HK-2 (cell line): ENCODE measurements around the gene METTL6.
"Not testable (repeated sequence)": the region's sequence is repeated elsewhere in the genome, so short reads cannot be mapped to it uniquely, and the experiment has no call there.

Source experiments
- DNase-seq: peaks from one replicate; pipeline ENCODE4 v3.0.0-alpha.2; 2018; ENCODE audit not compliant: unreplicated experiment

METTL6 gene

GRCh38 chr3:15403495-15403894, 23.8 kb downstream of the METTL6 start:
- DNase-seq, result no peak

DNA sequence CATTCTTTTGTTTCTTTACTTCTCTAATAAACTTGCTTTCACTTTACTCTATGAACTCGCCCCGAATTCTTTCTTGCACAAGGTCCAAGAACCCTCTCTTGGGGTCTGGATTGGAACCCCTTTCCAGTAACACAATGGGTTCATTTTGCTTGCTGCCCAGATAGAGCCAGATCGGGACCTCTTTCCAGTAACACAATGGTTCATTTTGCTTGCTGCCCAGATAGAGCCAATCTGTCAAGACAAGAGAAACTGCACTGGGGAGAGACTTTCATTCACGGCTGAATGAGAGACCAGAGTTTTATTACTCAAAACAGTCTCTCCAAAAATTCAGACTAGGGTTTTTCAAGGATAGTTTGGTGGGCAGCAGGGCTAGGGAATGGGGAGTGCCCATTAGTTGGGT, 25.4 kb downstream of the METTL6 start:
- no peak for DNase-seq

DNA sequence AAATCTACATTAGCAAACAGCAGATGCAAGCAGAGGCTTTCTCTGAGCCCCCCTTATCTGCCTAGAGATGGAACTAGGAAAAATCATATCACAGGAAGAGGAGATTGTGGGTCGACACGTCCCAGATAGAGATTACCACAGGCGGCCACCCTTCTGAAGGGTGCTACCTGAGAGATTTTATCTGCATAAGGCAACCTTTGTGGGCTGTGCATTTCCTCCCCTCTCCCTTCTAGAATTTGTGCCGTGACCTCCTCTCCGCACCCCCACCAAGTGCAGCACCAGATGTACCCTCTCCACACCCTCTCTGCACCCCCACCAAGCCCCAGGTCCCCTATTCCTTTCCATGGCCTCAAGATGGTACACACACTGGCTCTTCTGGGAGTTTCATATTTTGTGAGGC, 27.4 kb downstream of the METTL6 start:
- no peak for DNase-seq

DNA sequence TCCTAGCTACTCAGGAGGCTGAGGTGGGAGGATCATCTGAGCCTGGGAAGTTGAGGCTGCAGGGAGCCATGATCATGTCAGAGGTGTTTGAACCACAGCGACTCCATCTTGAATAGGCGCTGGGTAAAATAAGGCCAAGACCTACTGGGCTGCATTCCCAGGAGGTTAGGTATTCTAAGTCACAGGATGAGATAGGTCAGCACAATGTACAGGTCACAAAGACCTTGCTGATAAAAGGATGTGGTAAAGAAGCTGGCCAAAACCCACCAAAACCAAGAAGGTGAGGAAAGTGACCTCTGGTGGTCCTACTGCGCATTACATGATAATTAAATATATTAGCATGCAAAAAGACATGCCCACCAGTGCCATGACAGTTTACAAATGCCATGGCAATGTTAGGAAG, 28.6 kb downstream of the METTL6 start:
- DNase-seq, result not testable (repeated sequence)

DNA sequence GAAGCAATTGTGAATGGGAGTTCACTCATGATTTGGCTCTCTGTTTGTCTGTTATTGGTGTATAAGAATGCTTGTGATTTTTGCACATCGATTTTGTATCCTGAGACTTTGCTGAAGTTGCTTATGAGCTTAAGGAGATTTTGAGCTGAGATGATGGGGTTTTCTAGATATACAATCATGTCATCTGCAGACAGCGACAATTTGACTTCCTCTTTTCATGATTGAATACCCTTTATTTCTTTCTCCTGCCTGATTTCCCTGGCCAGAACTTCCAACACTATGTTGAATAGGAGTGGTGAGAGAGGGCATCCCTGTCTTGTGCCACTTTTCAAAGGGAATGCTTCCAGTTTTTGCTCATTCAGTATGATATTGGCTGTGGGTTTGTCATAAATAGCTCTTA, 34.1 kb downstream of the METTL6 start:
- not testable (repeated sequence) for DNase-seq

DNA sequence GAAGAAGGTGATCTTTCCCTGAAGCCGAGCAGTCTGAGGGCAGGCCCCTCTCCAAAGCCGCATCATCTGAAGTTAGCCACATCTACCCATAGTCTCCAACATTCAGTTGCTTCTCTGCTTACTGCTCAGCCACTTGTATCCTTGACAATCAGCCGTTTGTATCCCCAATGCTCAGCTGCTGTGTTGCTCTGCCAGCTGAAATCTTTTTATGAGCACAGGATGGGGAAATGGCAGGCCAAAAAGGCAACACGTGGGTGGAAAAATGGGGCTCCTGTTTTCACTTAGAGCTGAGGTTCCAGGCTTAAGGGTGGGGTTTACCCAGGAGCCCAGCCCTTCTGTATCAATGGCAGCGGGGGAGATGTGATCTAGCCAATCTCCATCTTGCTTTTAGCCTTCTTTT, 36.3 kb downstream of the METTL6 start:
- DNase-seq, result no peak

DNA sequence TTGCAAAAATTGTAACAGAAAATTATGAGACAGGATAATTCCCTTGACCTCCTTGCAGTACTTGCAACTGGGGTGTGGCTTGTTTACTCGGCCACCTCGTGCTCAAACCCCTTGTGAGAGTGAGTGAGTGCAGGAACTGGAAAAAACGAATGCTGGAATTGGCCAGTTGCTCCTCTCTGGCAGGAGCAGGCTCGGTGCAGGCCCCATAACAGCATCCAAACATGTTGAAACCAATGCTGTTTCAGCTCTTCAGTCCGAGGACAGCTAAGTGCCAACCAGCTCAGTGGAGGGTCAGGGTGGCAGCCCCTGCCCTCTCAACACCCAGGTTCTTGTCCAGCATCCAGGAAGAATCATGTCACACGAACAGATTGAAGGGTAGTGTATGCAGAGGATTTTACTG, 36.9 kb downstream of the METTL6 start:
- DNase-seq, result no peak

GRCh38 chr3:15388335-15388734, 39.0 kb downstream of the METTL6 start:
- not testable (repeated sequence) for DNase-seq

- DNase-seq, result no peak
Measured at GRCh38 chr3:15387735-15388134, 39.6 kb downstream of the METTL6 start.

DNA sequence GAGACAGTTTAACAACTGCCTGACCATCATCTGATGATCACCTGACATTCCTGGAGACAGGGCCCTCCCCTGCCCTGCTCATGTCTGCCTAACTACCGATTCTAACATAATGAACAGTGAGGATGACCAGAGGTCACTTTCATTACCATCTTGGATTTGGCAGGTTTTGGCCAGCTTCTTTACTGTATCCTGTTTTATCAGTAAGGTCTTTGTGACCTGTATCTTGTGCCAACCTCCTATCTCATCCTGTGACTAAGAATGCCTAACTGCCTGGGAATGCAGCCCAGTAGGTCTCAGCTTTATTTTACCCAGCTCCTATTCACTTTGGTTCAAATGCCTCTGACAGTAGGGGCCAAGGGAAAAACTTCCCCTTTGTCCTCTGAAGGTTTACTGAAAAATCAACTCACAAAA, 40.2 kb downstream of the METTL6 start:
- no peak for DNase-seq

GRCh38 chr3:15386654-15386955, 40.7 kb downstream of the METTL6 start:
- DNase-seq, result not testable (repeated sequence)

- no peak for DNase-seq
Measured at GRCh38 chr3:15385901-15386653, 41.3 kb downstream of the METTL6 start.

DNA sequence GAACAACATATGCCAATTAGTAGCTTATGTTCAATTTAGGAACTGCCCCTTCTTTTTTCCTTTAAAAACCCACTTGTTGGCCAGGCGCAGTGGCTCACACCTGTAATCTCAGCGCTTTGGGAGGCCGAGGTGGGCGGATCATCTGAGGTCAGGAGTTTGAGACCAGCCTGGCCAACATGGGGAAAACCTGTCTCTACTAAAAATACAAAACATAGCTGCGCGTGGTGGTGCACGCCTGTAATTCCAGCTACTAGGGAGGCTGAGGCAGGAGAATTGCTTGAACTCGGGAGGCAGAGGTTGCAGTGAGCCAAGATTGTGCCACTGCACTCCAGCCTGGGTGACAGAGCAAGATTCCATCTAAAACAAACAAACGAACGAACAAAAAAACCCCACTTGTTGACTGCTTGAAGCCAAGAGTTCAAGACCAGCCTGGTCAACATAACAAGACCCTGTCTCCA, 42.1 kb downstream of the METTL6 start:
- DNase-seq, result not testable (repeated sequence)

DNA sequence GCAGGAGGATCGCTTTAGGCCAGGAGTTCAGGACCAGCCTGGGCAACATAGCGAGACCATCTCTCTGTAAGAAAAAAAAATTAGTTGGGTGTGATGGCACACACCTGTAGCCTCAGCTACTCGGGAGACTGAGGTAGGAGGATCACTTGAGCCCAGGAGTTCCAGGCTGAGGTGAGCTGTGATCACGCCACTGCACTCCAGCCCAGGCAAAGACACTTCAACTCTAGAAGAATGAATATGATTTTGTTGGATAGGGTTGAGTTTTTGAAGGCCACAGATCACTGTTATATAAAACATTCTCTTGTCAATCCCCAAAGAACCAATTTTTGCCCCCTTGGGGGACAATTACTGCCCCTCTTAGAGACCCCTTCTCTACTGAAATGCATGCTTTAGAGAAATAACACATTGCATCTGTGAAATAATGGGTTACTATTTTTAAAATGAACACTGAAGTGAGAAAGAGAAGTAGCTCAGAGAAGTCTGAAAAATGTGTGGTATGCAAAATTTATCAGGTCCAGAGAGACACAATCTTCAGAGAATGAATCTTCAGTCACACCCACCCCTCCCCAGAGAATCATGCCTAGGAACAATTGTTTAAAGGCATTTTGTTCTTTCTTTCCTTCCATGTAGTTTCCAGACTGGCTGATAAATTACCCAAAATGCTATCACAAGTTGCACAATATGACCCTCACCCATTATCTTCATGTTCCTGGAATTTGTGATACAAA, 42.7 kb downstream of the METTL6 start:
- DNase-seq, result no peak

DNA sequence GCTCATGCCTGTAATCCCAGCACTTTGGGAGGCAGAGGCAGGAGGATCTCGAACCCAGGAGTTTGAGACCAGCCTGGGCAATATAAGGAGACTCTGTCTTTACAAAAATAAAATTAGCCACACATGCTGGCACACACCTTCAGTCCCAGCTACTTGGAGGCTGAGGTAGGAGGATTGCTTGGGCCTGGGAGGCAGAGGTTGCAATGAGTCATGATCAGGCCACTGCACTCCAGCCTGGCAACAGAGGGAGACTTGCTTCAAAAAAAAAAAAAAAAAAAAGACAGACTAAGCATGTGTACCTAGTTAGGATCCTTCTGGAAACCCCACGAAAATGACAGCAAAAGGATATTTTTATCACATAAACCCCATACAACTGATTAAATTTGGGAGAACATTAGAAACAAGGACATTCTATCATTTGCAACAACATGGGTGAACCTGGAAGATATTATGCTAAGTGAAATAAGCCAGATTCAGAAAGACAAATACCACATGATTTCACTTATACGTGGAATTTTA, 44.9 kb downstream of the METTL6 start:
- DNase-seq, result no peak

DNA sequence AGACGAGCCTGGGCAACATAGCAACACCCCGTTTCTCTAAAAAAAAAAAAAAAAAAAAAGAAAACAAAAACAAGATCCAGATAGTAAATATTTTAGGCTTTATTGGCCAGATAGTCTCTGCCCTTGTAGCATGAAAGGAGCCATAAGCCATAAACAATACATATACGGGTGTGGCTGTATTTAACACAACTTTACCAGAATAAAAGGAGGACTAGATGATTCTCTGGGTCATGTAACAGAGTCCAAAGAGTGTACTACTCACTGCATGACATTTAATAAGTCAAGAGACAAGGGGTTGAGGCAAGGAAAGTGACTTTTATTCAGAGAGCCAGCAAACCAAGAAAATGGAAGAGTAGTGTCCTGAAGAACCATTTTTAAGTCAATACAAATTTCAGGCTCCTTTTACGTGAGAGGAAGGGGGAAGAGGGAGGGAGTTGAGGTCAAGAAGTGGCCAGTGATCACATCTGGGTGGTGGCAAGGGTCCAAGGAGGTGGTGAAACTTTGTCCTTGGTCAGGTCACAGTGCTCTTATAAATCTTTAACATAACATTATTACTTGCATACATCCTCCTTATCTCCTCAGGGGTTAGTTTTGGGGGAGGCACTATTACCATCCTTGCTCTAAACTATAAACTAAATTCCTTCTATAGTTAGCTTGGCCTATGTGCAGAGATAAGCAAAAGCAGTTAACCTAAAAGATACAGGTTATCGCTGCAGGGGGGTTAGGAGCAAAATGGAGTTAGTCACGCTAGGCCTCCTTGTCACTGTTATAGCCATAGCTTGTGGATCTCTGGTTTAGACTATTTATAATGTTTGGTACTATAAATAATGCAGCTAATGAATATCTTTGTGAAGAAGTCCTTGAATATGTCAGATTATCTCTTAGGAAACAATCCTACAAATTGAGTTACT, 46.1 kb downstream of the METTL6 start:
- no peak for DNase-seq

DNA sequence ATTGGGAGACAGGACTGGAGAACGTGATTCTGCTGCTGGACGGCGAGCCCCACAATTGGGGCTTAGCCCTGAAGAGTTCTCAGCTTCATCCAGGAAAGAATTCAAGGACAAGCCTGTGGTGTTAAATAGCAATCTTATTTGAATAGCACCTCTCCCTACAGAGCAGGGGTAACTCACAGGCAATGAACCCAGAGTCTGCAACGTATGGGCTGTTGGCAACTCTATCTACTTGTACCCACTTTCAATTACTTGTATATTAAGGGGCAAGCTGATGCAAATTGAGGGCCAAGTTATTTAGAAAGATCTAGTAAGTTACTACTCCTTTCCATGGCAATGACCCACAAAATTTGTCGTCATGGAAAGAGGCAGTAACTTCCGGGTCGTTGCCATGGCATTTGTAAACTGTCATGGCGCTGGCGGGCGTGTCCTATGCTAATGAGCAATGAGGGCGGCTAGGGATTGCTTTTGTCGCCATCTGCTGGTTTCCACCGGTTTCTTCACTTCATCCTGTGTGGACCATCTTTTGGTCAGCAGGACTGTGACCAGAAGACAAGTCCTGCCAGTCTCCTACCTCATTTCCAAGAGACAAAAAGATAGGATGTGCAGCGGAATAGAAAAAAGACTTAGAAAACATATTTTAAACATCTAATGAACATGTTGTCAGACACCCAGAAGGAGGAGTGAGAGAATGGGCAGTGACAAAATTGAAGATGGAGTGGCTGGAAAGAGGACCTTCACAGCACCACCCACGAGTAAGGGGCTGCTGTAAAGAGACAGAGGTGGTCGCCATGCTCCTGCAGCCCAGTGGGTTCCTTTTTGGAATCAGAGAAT, 49.2 kb downstream of the METTL6 start:
- peak; percentile 78 for DNase-seq

- no peak for DNase-seq
Measured at GRCh38 chr3:15375461-15376000, 51.8 kb downstream of the METTL6 start.

DNA sequence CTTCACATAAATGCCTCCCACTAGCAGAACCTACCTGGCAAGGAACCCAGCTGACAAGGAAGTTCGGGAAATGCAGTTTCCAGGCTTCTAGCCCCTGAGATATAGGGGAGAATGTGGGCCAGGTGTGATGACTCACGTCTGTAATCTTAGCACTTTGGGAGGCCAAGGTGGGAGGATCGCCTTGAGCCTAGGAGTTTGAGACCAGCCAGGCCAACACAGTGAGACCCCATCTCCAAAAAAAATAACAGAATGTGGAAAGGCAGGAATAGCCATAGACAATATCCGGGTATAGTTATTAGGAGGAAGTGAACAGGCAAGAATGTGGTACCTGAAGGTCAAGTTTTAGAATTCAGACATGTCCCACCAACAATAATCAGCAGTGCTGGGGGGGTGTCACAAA, 54.4 kb downstream of the METTL6 start:
- DNase-seq, result no peak

- no peak for DNase-seq
Measured at GRCh38 chr3:15368561-15369135, 58.7 kb downstream of the METTL6 start.

DNA sequence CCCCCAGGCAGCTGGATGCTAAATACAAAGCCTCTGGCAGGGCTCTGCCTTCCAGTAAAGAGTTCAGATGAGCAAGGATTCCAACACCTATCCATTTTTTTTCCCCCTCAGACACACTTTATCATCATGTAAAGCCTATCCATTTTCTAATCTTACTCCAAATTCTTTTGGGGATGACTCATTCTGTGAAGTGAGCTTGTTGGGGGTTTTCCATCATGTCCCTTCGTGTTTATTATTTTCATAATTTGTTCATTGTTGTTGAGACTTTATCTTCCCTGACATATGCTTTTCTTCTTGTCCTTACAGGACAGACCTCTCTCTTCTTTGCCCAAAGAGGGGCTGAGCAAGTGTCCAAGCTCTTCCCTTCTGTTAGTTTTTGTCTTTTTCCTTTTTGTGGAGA, 60.3 kb downstream of the METTL6 start:
- DNase-seq, result no peak
